H1 (cell line): ENCODE measurements around the gene DPM2. TPM values are rescaled to one million over a fixed set of nuclear protein-coding genes. Genes with fewer than 3 reads are reported as not detected.

Experiments
- CTCF ChIA-PET: fragments of 300-600 bp; sonication (Branson Sonifier 250); formaldehyde crosslinking; loops from one replicate; lab custom pipeline; 2021; ENCODE audit not compliant: partially characterized antibody; lab: Charles Lee
- POLR2A ChIA-PET: fragments of 300-600 bp; sonication (Branson Sonifier 250); formaldehyde crosslinking; loops from one replicate; lab custom pipeline; 2021; ENCODE audit warnings: inconsistent platforms; ENCODE audit not compliant: partially characterized antibody; lab: Charles Lee
- DNase-seq, 2 experiments: peaks; one replicate each; pipeline versions ENCODE4 v3.0.0 to v3.0.0-alpha.2; 2010 to 2022; ENCODE audit warnings: low spot score in 2 of 2, low read depth in 1 of 2, mixed read lengths in 1 of 2
- FAIRE-seq: peaks from 2 replicates; lab custom pipeline; 2011; peaks lifted over from hg19 to GRCh38; lab: Jason Lieb, UNC
- H2AFZ ChIP-seq: 2 replicates; pipeline ENCODE4 v1.8.1; 2012; ENCODE audit warnings: low read length, inconsistent platforms
- H2AK5ac ChIP-seq: 2 replicates; pipeline ENCODE4 v1.6.1; 2013; ENCODE audit warnings: low read depth, low read length
- H2BK120ac ChIP-seq: replicated peaks from 2 replicates; pipeline ENCODE3; 2013; ENCODE audit warnings: low read depth, low read length, inconsistent platforms
- H2BK12ac ChIP-seq: 2 replicates; pipeline ENCODE4 v1.6.1; 2013; ENCODE audit warnings: low read depth, low read length
- H2BK15ac ChIP-seq: 2 replicates; pipeline ENCODE4 v1.6.1; 2013; ENCODE audit warnings: low read length
- H2BK20ac ChIP-seq: 2 replicates; pipeline ENCODE4 v1.6.1; 2013; ENCODE audit warnings: low read length
- H2BK5ac ChIP-seq: 2 replicates; pipeline ENCODE4 v1.6.1; 2013; ENCODE audit warnings: low read depth, low read length
- H3K14ac ChIP-seq: 2 replicates; pipeline ENCODE4 v1.6.1; 2013; ENCODE audit warnings: inconsistent platforms; ENCODE audit not compliant: insufficient read length
- H3K18ac ChIP-seq: 2 replicates; pipeline ENCODE4 v1.6.1; 2013; ENCODE audit warnings: low read length; ENCODE audit errors: extremely low read depth
- H3K23ac ChIP-seq: 2 replicates; pipeline ENCODE4 v1.6.1; 2013; ENCODE audit warnings: inconsistent platforms; ENCODE audit not compliant: insufficient read length
- H3K23me2 ChIP-seq: 2 replicates; pipeline ENCODE4 v1.6.1; 2013; ENCODE audit warnings: low read depth, low read length
- H3K27ac ChIP-seq: 2 replicates; pipeline ENCODE4 v1.6.1; 2011; ENCODE audit warnings: low read depth, low read length, inconsistent platforms
- H3K27me3 ChIP-seq, 4 experiments: replicated peaks in 1 of 4; 1 replicate in 1 of 4; 2 replicates in 3 of 4; pipeline versions ENCODE4 v1.6.1 to v1.8.1; 2011 to 2013; ENCODE audit warnings: low read length in 3 of 4, mild to moderate bottlenecking in 3 of 4, inconsistent platforms in 2 of 4, mixed read lengths in 2 of 4, moderate library complexity in 1 of 4; ENCODE audit not compliant: control insufficient read depth in 3 of 4, insufficient read depth in 3 of 4; ENCODE audit errors: extremely low read depth in 1 of 4
- H3K36me3 ChIP-seq, 4 experiments: 2 replicates each; pipeline versions ENCODE4 v1.6.1 to v1.8.1; 2011 to 2013; ENCODE audit warnings: mild to moderate bottlenecking in 4 of 4, low read length in 3 of 4, moderate library complexity in 2 of 4, control low read depth in 1 of 4, inconsistent platforms in 1 of 4; ENCODE audit not compliant: insufficient read depth in 4 of 4, control insufficient read depth in 2 of 4
- H3K4ac ChIP-seq: replicated peaks from 2 replicates; pipeline ENCODE3; 2013; ENCODE audit warnings: low read length, low read depth, mixed read lengths, inconsistent platforms; ENCODE audit not compliant: insufficient read length
- H3K4me1 ChIP-seq, 4 experiments: replicated peaks in 1 of 4; 1 replicate in 1 of 4; 2 replicates in 3 of 4; pipeline versions ENCODE4 v1.6.1 to v1.8.1; 2011 to 2013; ENCODE audit warnings: low read length in 3 of 4, inconsistent platforms in 2 of 4, mixed read lengths in 1 of 4; ENCODE audit not compliant: insufficient read depth in 4 of 4, control insufficient read depth in 3 of 4
- H3K4me2 ChIP-seq, 2 experiments: 2 replicates each; pipeline versions ENCODE4 v1.6.1 to v1.8.1; 2011 to 2013; ENCODE audit warnings: low read depth in 2 of 2, low read length in 2 of 2, control low read depth in 1 of 2, inconsistent platforms in 1 of 2, mild to moderate bottlenecking in 1 of 2; ENCODE audit not compliant: insufficient read depth in 1 of 2
- H3K4me3 ChIP-seq, 4 experiments: fragments of 200-600, 300-600 bp in 1 of 4; sonication (generic), shearing (Covaris generic), sonication (Bioruptor Twin) in 1 of 4; 2 replicates each; pipeline versions ENCODE4 v1.5.1 to v1.8.1; 2011 to 2016; ENCODE audit warnings: low read length in 4 of 4, low read depth in 3 of 4, control low read depth in 2 of 4, inconsistent platforms in 2 of 4, mild to moderate bottlenecking in 2 of 4, mixed read lengths in 1 of 4, moderate library complexity in 1 of 4; ENCODE audit not compliant: insufficient read depth in 2 of 4; ENCODE audit errors: extremely low read depth in 1 of 4
- H3K56ac ChIP-seq: replicated peaks from 2 replicates; pipeline ENCODE3; 2013; ENCODE audit warnings: low read depth, mild to moderate bottlenecking, mixed read lengths, low read length, inconsistent platforms; ENCODE audit not compliant: insufficient read length
- H3K79me1 ChIP-seq: 2 replicates; pipeline ENCODE4 v1.6.1; 2013; ENCODE audit warnings: low read depth, low read length, control low read depth
- H3K79me2 ChIP-seq, 2 experiments: 2 replicates each; pipeline versions ENCODE4 v1.6.1 to v1.8.1; 2012 to 2013; ENCODE audit warnings: low read length in 2 of 2, mild to moderate bottlenecking in 2 of 2, inconsistent platforms in 1 of 2; ENCODE audit not compliant: insufficient read depth in 2 of 2, control insufficient read depth in 1 of 2
- H3K9ac ChIP-seq, 4 experiments: replicated peaks in 1 of 4; 1 replicate in 1 of 4; 2 replicates in 3 of 4; pipeline versions ENCODE4 v1.6.1 to v1.8.1; 2011 to 2013; ENCODE audit warnings: low read depth in 3 of 4, low read length in 3 of 4, control low read depth in 2 of 4, mild to moderate bottlenecking in 2 of 4, moderate library complexity in 2 of 4, inconsistent platforms in 1 of 4; ENCODE audit errors: extremely low read depth in 1 of 4
- H3K9me3 ChIP-seq, 2 experiments: 2 replicates each; pipeline versions ENCODE4 v1.6.1 to v1.8.1; 2012 to 2013; ENCODE audit warnings: mild to moderate bottlenecking in 2 of 2, moderate library complexity in 2 of 2, control low read depth in 1 of 2, inconsistent platforms in 1 of 2, low read depth in 1 of 2, low read length in 1 of 2, mixed read lengths in 1 of 2; ENCODE audit not compliant: insufficient read depth in 2 of 2
- H4K20me1 ChIP-seq, 2 experiments: replicated peaks in 1 of 2; 2 replicates each; pipeline versions ENCODE3 to v1.8.1; 2011 to 2013; ENCODE audit warnings: inconsistent platforms in 2 of 2, low read length in 2 of 2, mild to moderate bottlenecking in 1 of 2; ENCODE audit not compliant: insufficient read depth in 2 of 2, control insufficient read depth in 1 of 2
- H4K5ac ChIP-seq: 2 replicates; pipeline ENCODE4 v1.6.1; 2013; ENCODE audit warnings: low read length, low read depth, mixed read lengths, inconsistent platforms; ENCODE audit not compliant: insufficient read length
- H4K8ac ChIP-seq: 2 replicates; pipeline ENCODE4 v1.8.0; 2013; ENCODE audit warnings: mild to moderate bottlenecking, moderate library complexity, low read length, inconsistent platforms; ENCODE audit not compliant: insufficient read depth; ENCODE audit errors: extremely low read depth
- H4K91ac ChIP-seq: replicated peaks from 2 replicates; pipeline ENCODE3; 2013; ENCODE audit warnings: low read length, mixed read lengths, inconsistent platforms; ENCODE audit not compliant: insufficient read length
- BRCA1 ChIP-seq: IDR thresholded peaks from 2 replicates; pipeline ENCODE4 v1.6.1; 2012; ENCODE audit warnings: low read depth, low read length, improper control_type of control experiment
- CEBPB ChIP-seq: IDR thresholded peaks from 2 replicates; pipeline ENCODE4 v1.6.1; 2012; ENCODE audit warnings: low read depth, low read length
- CHD1 ChIP-seq: IDR thresholded peaks from 2 replicates; pipeline ENCODE4 v1.6.1; 2012; ENCODE audit warnings: low read depth, low read length, improper control_type of control experiment
- CTCF ChIP-seq, 3 experiments: IDR thresholded peaks; 1 replicate in 2 of 3; 2 replicates in 1 of 3; pipeline versions ENCODE4 v1.5.1 to v1.6.1; 2011; ENCODE audit warnings: low read length in 3 of 3, mild to moderate bottlenecking in 3 of 3, inconsistent platforms in 2 of 3, low read depth in 1 of 3, moderate library complexity in 1 of 3; ENCODE audit not compliant: insufficient read depth in 1 of 3; ENCODE audit errors: control extremely low read depth in 1 of 3
- HDAC2 ChIP-seq, 2 experiments: fragments of 300-600 bp in 1 of 2; sonication (generic) in 1 of 2; IDR thresholded peaks; 2 replicates each; pipeline ENCODE4 v1.6.1; 2011 to 2012; ENCODE audit warnings: low read depth in 2 of 2, low read length in 2 of 2, mild to moderate bottlenecking in 2 of 2, moderate library complexity in 2 of 2, borderline replicate concordance in 1 of 2, inconsistent platforms in 1 of 2
- SUZ12 ChIP-seq: fragments of 200-600 bp; sonication (generic); IDR thresholded peaks from 2 replicates; pipeline ENCODE4 v1.6.1; 2012; ENCODE audit warnings: mild to moderate bottlenecking, inconsistent platforms, low read length, moderate library complexity, mixed read lengths
- TAF1 ChIP-seq: IDR thresholded peaks from 2 replicates; pipeline ENCODE4 v1.6.1; 2011; ENCODE audit warnings: mild to moderate bottlenecking, low read depth, low read length
- YY1 ChIP-seq: IDR thresholded peaks from 2 replicates; pipeline ENCODE4 v1.6.1; 2011; ENCODE audit warnings: low read depth, mild to moderate bottlenecking, low read length
- WGBS, 2 experiments: shearing (Covaris generic) in 1 of 2; methylation state at CpG; one replicate each; pipeline versions ENCODE4 v1.1.6 to v1.1.7; 2013 to 2015; ENCODE audit warnings: low lambda C conversion rate in 2 of 2, mixed read lengths in 2 of 2, inconsistent platforms in 1 of 2, low coverage in 1 of 2, missing lambda C conversion rate in 1 of 2; ENCODE audit not compliant: insufficient replicate concordance in 2 of 2, insufficient coverage in 1 of 2, insufficient read length in 1 of 2; ENCODE audit errors: extremely low coverage in 1 of 2, missing lambda C conversion rate in 1 of 2; 5-methylcytosine and 5-hydroxymethylcytosine counted together
- polyA plus RNA-seq, 7 experiments: library from polyadenylated mRNA; depleted of rRNA in 3 of 7; stranded (reverse) in 5 of 7; unstranded in 2 of 7; fragments of >200 nt in 5 of 7; fragments of 200-250 nt in 2 of 7; gene quantifications; 1 replicate in 5 of 7; 2 replicates in 1 of 7; 4 replicates in 1 of 7; pipeline versions ENCODE4 v1.2.1 to v1.2.3, GENCODE V29; 2011 to 2013; ENCODE audit warnings: missing spikeins in 2 of 7, mixed read lengths in 2 of 7
- total RNA-seq: library from RNA; stranded (reverse); fragmentation: NEBNext Ultra II Directional; extraction: Animal tissue kit (Norgen Biotek cat#: 25700); gene quantifications from 2 replicates; pipeline ENCODE4 v1.2.1, GENCODE V29; 2021

DPM2 gene
- total and polyA plus RNA-seq, 2 of the 8 experiments (the other 6 are each of a cell fraction or from before 2014, with no cell fraction given) = 45.4 to 95.4 TPM

- Histone ChIP-seq H2AK5ac (no peak overlapping the region), H4K8ac (no peak overlapping the region), H3K79me2 (peaks cover 0 to 93% of the 10 kb centered on the region in 2 experiments; a peak in 2 of 4 replicates), H3K36me3 (no peaks in the 10 kb centered on the region), H2AFZ (no peak overlapping the region), H3K14ac (no peak overlapping the region), H3K18ac (peak overlapping the region; percentile 19; the same call in 1 of the 2 replicates), H2BK20ac (no peak overlapping the region), H4K91ac (no peak overlapping the region), H2BK5ac (peak overlapping the region; percentile 35; the same call in 1 of the 2 replicates), H4K5ac (peak overlapping the region; percentile 21), H3K9me3 (no peaks in the 10 kb centered on the region), H2BK12ac (0 out of 2 replicates have a peak overlapping the region, but pooled peaks have one; percentile 50), H3K4ac (no peak overlapping the region), H2BK120ac (no peak overlapping the region), H3K9ac (peak overlapping the region in 1 of 4 experiments; percentile 37; a peak in 1 of 7 replicates), H3K4me1 (peaks cover 0 to 30% (median 11%) of the 10 kb centered on the region in 4 experiments; a peak in 5 of 7 replicates), H3K56ac (no peak overlapping the region), H3K23ac (no peak overlapping the region), H2BK15ac (0 out of 2 replicates have a peak overlapping the region, but pooled peaks have one; percentile 61), H3K79me1 (peaks cover 17% of the 10 kb centered on the region), H3K27me3 (no peaks in the 10 kb centered on the region), H3K23me2 (no peaks in the 10 kb centered on the region), H3K27ac (no peak overlapping the region), H3K4me3 (no peak overlapping the region), H3K4me2 (no peak overlapping the region), H4K20me1 (peaks cover 16 to 34% of the 10 kb centered on the region in 2 experiments)
- ChIA-PET POLR2A (interaction anchor here (1.1 to 3.0 kb wide), 4 partner anchors 8 to 23 kb away, joined by 3 to 16 read pairs (median 6); partner anchors contain the start of gene EEIG1), CTCF (interaction anchor here (1.1 to 35.5 kb wide), 6 partner anchors 7 to 158 kb away, joined by 5 to 825 read pairs (median 23); no protein-coding TSS in a partner anchor)
- TF ChIP-seq CTCF (IDR thresholded peaks at IDR 0.05; ENCODE audit: control extremely low read depth in 1 of 3, insufficient read depth in 1 of 3, low read depth in 1 of 3, low read length in 3 of 3) (no peak), HDAC2 (IDR thresholded peaks at IDR 0.05; ENCODE audit: borderline replicate concordance in 1 of 2, low read depth in 2 of 2, low read length in 2 of 2) (no peak), BRCA1 (no peak), SUZ12 (no peak), TAF1 (no peak), CHD1 (no peak), YY1 (no peak), CEBPB (no peak)
- 91% methylated on average over 2 of the region's 2 CpGs; no CpG with 5 or more reads in 1 of the 2 experiments for WGBS, 2 experiments
- FAIRE-seq (no peak), DNase-seq (no peak)
These were observed 22.3 kb upstream of the DPM2 start for GRCh38 chr9:127959841-127960409.
